SK-N-DZ (cell line): ENCODE measurements around the gene PRR5.

Source experiments
- DNase-seq: peaks from one replicate; pipeline ENCODE4 v3.0.0-alpha.2; 2015; ENCODE audit warnings: low spot score

PRR5 gene

GRCh38 chr22:44691796-44692661 lies 10.0 kb upstream of the PRR5 start:
- no peak for DNase-seq

DNA sequence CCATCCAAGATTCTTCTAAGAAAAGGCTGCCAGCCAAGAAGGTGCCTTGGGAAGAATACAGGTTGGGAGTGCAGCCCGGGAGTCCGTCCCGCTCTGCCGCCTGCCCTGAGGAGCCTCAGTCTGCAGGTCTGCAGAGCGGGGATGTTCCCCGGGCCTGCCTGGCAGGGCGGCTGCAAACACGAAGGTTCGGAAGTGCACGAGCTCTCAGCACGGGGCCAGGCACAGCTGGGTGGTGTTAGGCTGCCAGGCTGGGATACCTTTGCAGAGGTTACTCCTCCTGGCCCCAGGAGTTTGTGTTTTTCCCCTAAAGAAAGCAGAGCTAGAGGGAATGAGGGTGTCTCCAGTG lies 9.4 kb upstream of the PRR5 start:
- no peak for DNase-seq

- DNase-seq, result no peak
Measured at GRCh38 chr22:44693145-44693544, 8.9 kb upstream of the PRR5 start.

GRCh38 chr22:44693756-44694155 lies 8.2 kb upstream of the PRR5 start:
- DNase-seq, result peak; percentile 38

- DNase-seq, result peak; percentile 68
Measured at GRCh38 chr22:44697423-44698141, 4.4 kb upstream of the PRR5 start.

DNA sequence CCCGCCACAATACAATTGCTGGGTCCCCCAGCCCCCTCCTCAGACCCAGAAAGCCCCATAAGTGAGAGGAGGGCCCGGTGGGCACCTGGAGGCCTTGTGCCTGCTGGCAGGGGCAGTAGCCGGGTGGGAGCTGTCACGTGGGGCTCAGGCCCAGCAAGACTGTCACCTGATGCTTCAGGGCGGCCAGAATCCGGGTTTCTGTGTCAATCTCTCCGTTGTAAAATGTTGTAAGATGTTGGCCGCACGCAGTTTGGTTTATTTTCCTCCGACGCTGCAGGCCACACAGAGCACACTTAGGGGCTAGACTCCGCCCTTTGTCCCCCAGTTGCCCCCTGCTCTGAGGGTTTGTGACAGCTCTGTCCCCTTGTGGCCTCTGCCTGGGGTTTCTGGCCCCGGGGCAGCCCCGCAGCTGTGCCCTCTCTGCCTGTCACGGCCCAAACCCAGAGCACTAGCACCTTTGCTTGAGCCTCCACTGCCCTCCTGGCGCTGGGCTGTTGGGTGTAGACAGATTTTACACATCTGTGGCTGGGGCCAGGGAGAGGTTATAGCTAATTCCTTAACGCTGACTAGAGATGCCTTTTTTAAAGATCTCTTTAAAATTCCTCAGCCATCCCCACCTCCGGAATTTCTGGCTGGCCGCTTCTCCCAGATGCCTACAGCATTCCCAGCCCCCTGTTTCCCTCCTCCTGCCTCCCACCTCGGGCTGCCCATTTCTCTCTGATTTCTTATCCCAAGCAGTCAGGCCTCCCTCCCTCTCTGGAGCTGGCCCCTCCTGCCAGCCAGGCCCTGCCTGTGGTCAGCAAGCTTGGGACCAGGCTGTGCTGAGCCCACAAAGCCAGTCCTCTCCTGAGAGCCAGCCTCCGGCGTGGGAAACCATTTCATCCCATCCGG lies 3.2 kb upstream of the PRR5 start:
- no peak for DNase-seq

DNA sequence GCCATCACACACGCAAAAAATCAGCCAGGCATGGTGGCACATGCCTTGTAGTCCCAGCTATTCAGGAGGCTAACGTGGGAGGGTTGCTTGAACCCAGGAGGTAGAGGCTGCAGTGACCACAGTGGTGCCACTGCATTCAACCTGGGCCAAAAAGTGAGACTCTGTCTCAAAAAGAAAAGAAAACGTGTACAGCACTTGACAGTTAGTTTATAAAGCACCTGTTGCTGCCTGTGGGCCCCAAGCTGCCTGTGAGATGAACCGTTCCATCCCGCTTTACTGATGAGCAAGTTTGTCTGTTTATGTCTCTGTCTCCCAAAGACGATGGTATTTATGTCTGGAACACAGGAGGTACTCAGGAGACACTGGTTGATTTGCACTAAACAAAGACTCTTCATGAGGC lies 1.5 kb upstream of the PRR5 start:
- DNase-seq, result no peak

- DNase-seq, result no peak
Measured at GRCh38 chr22:44701187-44701790, 715 bp upstream of the PRR5 start.

DNA sequence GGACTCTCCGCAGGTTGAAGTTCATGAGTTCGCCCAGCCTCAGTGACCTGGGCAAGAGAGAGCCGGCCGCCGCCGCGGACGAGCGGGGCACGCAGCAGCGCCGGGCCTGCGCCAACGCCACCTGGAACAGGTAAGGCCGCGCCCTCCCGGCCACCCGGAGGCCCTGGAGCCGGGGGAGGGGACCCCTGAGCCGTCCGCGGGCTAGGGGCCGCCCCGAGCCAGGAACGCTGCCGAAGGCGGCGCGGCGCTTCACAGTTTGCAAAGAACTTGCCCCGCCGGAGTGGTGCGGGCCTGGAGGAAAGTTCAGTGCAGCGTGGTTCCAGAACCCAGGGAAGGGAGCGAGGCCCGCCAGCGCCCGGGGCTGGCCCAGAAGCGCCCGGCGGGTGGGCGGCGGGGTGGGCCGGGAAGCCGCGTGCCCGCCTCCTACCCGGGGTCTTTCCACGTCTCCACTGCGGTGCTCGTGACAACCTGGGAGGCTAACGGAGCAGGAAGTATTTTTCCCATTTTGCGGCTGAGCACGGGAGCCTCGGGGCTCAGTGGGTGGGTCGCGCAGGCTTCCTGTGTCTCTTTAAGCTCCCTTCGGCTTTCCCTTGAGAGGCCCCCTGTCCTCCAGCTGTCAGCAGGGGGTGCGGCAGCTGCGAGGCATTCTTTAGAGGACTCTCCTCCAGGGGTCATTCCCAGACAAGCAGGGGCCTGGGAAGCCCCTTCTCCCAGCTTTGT lies 635 bp downstream of the PRR5 start:
- no peak for DNase-seq

GRCh38 chr22:44703255-44703870 lies 1.4 kb downstream of the PRR5 start:
- no peak for DNase-seq

DNA sequence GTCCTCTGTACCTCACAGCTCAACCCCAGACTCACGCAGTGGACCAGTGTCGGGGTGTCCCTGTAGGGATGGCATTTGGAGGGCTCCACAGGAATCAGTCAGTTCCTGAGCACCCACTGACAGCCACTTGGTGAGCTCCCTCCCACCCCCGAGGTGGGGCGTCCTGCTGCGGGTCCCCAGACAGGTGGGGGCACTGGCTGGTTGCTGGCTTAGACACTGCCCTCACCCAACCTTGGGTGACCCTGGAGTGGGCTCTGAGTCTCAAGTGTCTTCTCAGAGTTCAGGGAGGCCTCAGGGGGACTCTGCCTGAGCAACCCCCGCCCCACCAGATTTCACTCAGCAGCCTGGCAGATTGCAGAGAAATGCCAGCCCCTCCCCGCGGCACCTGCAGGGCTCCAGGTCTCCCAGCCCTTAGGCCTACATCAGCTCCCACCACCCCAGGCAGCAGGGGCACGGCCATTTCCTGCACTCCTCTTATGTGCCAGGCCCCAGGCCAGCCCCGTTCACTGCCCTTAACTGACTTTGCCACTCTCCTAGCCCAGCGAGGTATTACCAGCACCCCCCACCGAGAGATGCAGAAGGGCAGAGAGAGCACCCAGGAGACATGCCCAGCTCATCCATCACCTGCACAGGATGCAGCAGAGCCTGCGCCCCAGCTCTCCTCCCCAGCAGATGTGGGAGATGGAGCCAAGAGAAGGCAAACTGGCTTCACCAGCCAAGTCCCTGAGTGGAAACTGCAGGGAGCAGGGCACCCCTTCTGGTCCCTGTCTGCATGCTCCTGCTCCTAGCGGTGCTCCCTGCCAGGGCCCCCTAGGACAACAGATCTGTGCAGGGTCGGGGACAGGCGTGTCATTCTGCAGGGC lies 2.4 kb downstream of the PRR5 start:
- no peak for DNase-seq

- no peak for DNase-seq
Measured at GRCh38 chr22:44705022-44705297, 3.0 kb downstream of the PRR5 start.

DNA sequence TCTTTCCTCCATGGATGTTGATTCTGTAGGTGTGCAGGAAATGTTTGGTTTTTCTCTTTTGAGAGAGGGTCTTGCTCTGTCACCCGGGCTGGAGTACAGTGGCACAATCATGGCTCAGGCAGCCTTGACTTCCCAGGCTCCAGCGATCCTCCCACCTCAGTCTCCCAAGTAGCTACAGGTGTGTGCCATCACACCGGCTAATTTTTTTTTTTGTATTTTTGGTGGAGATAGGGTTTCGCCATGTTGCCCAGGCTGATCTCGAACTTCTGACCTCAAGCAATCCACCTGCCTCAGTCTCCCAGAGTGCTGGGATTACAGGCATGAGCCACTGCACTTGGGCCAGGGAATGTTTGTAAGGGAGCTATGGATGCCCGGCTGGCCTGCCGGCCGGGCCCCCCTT lies 4.5 kb downstream of the PRR5 start:
- no peak for DNase-seq

- DNase-seq, result no peak
Measured at GRCh38 chr22:44707178-44707577, 5.2 kb downstream of the PRR5 start.

GRCh38 chr22:44707752-44708151 lies 5.7 kb downstream of the PRR5 start:
- DNase-seq, result no peak

DNA sequence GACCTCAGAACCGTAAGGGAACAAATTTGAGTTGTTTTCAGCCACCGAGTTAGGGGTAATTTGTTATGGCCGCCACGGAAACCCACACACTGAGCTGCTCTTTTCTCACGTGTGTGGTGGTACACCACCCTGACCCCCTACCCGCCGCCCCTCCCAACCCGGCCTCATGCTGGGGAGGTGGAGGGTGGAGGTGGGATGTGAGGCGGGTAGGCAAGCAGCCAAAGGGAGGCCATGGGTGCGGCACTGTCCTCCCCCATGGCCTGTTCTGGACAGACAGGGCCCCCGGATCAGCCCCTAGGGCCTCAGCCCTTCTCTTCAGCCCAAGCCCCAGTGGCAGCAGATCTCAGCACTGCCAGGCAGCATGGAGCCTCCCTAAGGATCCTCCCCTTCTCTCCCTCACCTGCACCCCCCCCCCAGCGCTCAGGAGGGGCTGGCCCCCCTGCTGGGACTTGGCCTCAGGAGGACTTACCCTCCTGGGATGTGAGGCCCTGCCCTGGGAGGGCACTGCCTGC lies 7.9 kb downstream of the PRR5 start:
- DNase-seq, result no peak

- DNase-seq, result no peak
Measured at GRCh38 chr22:44710474-44711240, 8.7 kb downstream of the PRR5 start.

DNA sequence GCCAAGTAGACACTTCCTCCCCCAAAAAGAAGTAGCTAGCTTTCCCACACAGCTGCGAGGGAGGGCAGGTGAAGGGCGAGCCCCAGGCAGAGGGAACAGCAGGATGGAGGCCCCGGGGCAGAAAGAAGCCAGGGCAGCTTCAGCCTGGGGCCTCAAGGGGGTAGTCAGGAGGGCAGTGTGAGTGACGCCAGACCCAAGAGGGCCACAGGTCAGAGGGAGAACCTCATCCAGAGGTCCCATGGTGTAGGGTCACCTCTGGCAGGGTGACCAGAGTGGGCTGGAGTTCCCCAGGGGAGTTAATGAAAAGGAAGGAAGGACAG lies 9.2 kb downstream of the PRR5 start:
- DNase-seq, result no peak
